GM21619 (cell line): ENCODE results near the gene MYADML2.

Experiments used
- ATAC-seq: cut with Tn5 transposase; IDR thresholded peaks from one replicate; pipeline ENCODE4 v1.9.1; 2021; ENCODE audit not compliant: unreplicated experiment

The MYADML2 gene

GRCh38 chr17:81978524-81979298 is 31.7 kb upstream of the MYADML2 start:
- no peak for ATAC-seq

- peak; percentile 80 for ATAC-seq
Measured at GRCh38 chr17:81977211-81977808, 30.3 kb upstream of the MYADML2 start, which contains the start of gene ASPSCR1. TSS of gene ASPSCR1 (plus strand) at chr17:81977629. CDS start at chr17:81977647, 18 bp downstream.

GRCh38 chr17:81976332-81977210 is 29.5 kb upstream of the MYADML2 start:
- ATAC-seq = peak; percentile 14

- ATAC-seq = no peak
Measured at GRCh38 chr17:81973432-81973831, 26.4 kb upstream of the MYADML2 start.

GRCh38 chr17:81968850-81969812 is 22.1 kb upstream of the MYADML2 start:
- ATAC-seq = no peak

- no peak for ATAC-seq
Measured at GRCh38 chr17:81968396-81968745, 21.3 kb upstream of the MYADML2 start.

GRCh38 chr17:81967533-81968395 is 20.7 kb upstream of the MYADML2 start:
- peak; percentile 46 for ATAC-seq

GRCh38 chr17:81967244-81967532 is 20.2 kb upstream of the MYADML2 start:
- no peak for ATAC-seq

GRCh38 chr17:81966343-81967243 is 19.6 kb upstream of the MYADML2 start:
- ATAC-seq = no peak

- no peak for ATAC-seq
Measured at GRCh38 chr17:81964081-81964849, 17.2 kb upstream of the MYADML2 start.

- ATAC-seq = no peak
Measured at GRCh38 chr17:81962499-81963441, 15.7 kb upstream of the MYADML2 start.

GRCh38 chr17:81961521-81962498 is 14.8 kb upstream of the MYADML2 start:
- ATAC-seq = no peak

- ATAC-seq = no peak
Measured at GRCh38 chr17:81961087-81961511, 14.1 kb upstream of the MYADML2 start, which contains the start of gene NOTUM. TSS of gene NOTUM (minus strand) at chr17:81961187. CDS start at chr17:81960909, 278 bp downstream.

- no peak for ATAC-seq
Measured at GRCh38 chr17:81960130-81960958, 13.3 kb upstream of the MYADML2 start.
